AG08396 (cell line): ENCODE results near the gene HSDL1.

ENCODE experiments used
- DNase-seq: peaks from one replicate; pipeline ENCODE4 v3.0.0; 2012; ENCODE audit warnings: low spot score, mixed read lengths

Gene HSDL1

DNA sequence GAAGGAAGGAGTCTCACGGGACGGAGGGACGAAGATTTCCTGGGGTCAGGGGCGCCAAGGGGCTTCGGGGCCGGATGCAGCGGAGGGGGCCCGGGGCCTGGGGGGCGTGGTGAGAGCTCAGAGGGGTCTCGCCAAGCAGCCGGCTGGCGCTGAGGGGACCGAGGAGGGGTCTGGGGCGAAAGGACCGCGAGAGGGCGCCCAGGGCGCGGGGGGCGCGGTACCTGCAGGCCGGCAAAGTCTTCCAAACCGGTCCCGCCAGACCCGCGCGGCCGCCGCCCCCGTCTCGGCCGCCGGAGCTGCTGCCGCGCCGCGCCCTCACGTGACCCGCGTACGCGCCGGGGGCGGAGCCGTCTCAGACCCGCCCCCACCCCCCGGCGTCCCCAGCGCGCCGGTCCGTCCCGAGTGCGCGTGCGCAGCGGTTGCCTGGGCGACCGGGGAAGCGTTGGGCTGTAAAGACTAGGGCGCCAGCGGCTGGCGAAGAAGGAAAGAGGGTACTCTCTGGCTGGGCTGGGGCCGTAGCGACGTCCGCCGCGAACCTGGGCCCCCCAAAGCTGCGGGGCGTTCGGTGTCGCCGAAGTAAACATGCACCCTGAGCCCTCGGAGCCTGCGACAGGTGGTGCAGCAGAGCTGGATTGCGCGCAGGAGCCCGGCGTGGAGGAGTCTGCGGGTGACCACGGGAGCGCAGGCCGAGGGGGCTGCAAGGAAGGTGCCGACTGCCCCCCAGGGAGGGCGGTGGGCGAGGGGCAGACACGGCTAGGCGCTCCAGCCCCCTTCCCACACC is at the start of gene HSDL1, which contains the start of gene DNAAF1:
Gene HSDL1 (minus strand): TSS at position 319 of the 781 bp plus-strand sequence. CDS start 13,856 bp downstream, outside the sequence.
Gene DNAAF1 (plus strand): TSS at position 450 of the 781 bp plus-strand sequence. CDS start 133 bp downstream, at position 583.
- DNase-seq = peak; percentile 99

DNA sequence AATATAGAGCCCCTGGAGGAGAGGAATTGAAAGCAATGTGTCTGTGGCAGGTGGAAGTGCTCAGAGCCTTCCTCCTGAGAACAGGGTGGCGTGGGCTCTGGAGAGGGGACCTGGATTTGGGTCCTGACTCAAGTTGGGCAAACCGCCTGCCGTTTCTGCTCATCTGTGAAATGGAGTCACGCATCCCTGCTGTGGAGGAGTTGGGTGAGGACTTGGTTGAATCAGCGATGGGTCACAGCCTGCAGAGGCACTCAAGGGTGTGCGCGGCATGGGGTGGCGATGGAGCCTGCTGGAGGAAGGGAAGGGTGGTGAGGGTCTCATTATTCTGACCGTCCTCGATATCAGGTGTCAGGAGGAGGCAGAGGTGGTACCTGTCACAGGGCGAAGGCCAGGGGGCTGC is 49.0 kb upstream of the HSDL1 start:
- no peak for DNase-seq

DNA sequence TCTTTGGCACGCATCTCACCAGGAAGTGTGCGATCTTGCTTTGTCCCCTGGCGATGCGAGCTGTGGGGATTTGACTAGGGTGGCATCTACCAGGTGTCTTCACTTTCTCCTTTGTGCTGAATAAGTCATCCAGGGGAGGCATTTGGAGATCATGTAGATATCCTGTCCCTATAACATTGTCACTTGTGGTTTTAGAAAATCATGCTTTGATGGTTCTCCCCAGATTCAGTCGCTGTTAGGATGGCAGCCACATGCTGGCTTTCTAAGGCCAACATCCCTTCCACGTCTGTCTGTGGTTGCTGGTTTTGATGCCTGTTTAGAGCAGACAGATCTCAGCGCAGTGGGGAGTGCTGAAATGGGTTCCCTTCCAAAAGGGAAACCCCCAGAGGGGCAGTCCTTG is 48.5 kb upstream of the HSDL1 start:
- no peak for DNase-seq

GRCh38 chr16:84191466-84191865 is 46.5 kb upstream of the HSDL1 start:
- no peak for DNase-seq

DNA sequence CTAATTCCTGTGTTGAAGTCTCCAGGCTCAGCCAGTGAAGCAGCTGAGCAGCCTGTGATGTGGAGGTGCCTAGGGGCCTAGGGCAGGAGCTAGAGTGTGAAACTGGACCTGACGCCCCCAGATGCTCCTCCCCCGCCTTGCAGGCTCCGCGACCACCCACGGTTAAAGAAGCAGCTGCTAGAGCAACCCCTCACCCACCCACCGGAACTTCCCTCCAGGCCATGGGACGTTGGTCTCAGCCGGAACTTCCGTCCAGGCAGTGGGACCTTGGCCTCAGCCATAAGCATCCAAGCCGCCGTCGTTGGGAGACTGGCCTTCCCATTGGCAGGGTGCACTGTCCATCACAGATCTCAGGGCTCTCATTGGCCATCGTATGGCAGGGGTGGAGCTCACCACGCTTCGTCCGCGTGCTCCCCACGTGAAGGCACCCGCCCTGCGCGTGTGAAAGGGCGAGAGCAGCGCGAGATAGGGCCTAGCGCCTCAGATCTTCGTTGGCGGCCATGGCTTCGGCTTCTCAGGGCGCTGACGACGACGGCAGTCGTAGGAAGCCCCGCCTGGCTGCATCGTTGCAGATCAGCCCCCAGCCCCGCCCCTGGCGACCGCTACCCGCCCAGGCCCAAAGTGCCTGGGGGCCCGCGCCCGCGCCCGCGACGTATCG is 45.9 kb upstream of the HSDL1 start, which contains the start of gene ADAD2:
Gene ADAD2 (plus strand): TSS at position 427 of the 658 bp plus-strand sequence. CDS start 74 bp downstream, at position 501.
- peak; percentile 59 for DNase-seq

- DNase-seq = peak; percentile 98
Observed at GRCh38 chr16:84186685-84187437, 41.9 kb upstream of the HSDL1 start, which contains the start of gene TAF1C. TSS of gene TAF1C (minus strand) at chr16:84187057. CDS start at chr16:84184988, 2,069 bp downstream.

GRCh38 chr16:84184775-84185174 is 39.8 kb upstream of the HSDL1 start:
- no peak for DNase-seq

DNA sequence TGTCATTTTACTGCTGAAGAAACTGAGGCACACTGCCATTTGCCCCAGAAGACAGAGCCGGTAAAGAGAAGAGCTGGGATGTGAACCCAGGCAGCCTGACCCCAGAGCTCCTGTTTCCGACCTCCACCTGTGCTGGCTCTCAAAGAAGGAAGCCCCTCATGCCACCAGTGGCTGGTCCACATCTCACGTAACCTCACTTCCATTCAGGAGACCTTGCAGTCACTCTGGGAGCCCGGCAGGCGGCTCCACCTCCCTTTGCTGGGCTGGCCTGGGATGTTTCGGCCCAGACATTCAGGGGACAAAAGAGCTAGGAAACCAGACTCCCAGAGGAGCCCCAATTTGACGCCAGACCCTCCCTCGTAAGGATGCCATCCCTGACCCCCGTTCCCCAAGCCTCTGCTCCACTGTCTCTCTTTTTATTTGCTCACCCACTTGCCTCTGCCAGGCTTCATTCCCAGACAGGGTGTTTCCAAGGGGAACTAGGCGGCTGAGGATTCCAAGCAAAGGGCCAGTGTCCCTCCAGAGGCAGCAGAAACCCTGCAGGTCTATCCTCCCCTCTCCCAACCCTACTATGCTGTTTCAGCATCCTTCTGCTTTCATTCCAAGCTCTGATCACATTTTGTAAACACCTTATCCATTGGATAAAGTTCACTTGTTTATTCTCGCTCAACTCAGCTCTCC is 39.1 kb upstream of the HSDL1 start:
- DNase-seq = no peak

GRCh38 chr16:84183572-84183875 is 38.5 kb upstream of the HSDL1 start:
- DNase-seq = no peak

- DNase-seq = no peak
Observed at GRCh38 chr16:84182680-84183571, 37.9 kb upstream of the HSDL1 start.

DNA sequence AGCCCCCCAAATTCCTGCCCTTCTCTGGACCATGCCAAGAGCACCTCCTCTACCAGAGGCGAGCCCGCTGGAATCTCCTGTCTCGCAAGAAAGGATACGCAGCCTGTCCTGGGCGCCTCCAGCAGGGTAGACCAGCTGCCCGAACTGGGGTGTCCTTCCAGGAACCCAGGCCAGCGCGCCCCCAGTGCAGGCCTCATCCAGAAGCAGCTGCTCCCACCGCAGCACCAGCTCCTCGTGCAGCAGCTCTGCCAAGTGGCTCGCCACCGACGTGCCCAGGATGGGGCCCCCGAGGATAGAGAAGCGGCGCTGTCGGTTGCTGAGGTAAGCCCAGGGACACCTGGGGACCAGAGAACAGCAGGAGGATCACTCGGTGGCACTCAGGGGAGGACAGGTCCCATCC is 37.1 kb upstream of the HSDL1 start:
- DNase-seq = no peak

DNA sequence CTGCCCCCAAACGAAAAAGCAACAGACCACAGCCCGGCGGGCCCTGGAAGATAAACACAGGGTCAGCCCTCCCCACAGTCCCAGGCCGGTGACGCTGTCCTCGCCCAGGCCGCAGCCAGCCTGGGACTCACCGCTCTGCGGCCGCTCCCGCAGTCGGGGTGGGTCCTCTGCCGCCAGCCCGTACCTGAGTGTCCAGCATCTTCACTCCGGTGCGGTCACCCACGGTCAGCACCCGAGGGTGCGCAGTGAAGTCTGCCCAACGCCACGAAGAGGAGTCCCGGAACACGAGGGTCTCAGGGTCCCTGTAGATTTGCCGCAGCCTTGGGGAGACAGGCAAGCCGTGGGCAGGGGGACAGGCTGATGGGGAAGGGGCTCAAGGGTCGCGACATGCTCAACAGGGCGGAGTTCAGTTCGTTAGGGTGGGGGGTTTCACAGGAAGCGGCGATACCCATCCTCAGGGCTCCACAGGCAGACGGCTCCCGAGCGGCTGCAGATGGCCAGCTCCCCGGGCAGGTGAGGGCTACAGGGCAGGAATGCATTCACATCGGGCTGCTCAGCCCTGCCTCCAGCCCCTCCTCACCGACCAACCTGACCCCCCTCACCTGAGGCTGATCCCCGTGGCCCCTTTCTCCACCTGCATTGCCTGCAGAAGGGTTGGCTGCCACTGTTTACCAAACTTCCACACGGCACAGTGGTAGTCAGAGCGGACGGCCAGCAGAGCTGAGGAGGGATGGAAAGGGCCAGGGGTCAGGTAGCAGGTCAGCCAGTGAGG is 36.4 kb upstream of the HSDL1 start:
- DNase-seq = no peak

DNA sequence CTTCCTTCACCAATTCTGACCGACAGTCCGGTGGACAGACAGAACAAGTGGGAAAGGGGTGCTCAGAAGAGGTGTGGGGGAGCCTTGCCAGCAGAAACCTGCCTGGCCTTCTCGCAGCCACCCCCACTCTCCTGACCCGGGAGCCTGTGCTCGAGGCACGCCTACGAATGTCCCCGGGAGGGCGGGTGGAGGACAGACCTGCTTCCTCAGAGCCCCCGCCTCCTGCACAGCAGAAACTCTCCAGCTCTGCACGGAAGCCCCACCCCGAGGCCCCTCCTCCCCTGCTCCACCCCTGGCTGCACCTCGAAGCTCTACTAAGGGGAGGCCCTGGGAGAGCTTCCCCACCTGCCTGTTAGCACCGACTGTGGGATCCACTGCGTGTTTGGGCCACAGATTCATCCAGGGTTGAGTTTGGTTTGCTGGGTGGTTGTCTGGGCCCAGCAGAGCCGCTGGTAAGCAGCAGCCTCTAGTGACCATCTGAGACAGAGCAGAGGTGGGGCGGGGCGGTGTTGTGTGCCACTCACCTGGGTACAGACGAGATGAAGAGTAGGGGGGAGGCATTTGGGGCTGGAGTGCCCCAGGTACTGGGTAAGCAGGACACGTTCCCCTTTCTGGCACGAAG is 35.7 kb upstream of the HSDL1 start:
- no peak for DNase-seq

DNA sequence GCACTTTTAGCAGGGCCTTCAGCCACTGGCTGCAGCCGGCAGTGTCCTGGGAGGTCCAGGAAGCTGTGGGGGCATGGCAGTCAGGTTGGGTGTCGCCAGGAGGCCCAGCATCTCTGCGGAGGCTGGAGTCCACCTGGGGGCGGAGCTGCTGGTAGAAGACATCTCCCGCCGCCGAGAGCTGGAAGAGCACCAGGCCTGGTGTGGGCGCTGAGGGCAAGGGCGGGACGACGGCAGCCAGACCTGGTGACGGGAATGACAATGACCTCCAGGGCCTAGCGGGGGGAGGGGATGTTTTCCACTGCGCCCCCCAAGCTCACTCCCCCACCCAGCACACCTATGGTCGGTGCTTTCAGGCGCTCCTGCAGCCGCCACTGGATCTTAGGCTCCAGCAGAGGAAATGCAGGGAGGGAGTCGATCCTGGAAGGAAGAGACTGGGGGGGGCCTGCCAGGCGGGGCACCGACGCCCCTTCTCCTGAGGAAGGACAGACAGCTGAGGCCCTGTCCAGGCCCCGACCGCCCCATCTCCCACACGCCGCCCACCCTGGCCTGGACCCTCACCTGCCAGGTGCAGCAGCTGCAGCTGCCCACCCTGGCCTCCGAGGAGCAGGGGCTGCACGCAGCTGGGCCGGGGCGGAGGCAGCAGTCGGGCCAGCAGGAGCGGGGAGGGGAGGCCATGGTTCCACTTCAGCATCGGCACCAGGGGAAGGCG is 34.8 kb upstream of the HSDL1 start:
- no peak for DNase-seq

DNA sequence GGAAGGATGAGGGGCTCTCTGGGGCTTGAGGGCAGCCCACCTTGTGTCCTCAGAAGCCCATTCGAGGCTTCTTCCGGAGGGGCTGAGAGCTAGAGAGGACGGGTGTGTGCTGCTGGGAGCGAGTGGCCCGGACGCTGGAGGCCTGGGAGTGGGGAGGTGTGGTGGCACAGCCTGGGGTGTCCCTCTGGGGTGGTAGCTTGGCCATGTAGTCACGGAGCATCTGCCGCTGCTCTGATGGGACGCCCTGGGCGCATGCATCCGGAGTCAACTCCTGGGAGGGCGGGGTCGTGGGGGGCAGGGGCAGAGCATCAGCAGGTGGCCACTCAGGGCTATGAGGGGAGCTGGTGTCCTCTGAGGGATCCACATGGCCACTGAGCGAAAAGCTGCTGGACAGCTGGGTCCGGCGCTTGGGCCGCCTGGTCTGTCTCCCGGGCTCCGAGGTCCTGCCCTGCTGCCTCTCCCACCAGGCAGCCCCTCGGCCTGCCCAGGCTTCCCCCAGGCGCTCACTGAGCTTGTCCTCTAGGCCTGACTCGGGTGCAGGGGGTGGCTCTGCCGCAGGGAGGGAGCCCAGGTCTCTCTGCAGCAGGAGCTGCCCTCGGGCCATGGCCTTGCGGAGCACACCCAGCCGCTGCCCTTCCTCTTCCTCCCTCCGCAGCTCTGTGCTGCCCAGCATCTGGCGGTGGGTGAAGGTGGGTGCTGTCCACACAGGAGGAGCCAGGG is 34.1 kb upstream of the HSDL1 start:
- DNase-seq = no peak

- DNase-seq = no peak
Observed at GRCh38 chr16:84178146-84178765, 33.3 kb upstream of the HSDL1 start.

- peak; percentile 52 for DNase-seq
Observed at GRCh38 chr16:84177741-84178073, 32.7 kb upstream of the HSDL1 start.
